GM12891 (cell line): Measurements from ENCODE around the gene RWDD1.

Experiments
- PAX5 ChIP-seq: IDR thresholded peaks from 2 replicates; pipeline ENCODE4 v1.6.1; 2011; ENCODE audit warnings: low read length, moderate library complexity, mild to moderate bottlenecking; ENCODE audit not compliant: insufficient read depth, severe bottlenecking
- POLR2A ChIP-seq: IDR thresholded peaks from 2 replicates; pipeline ENCODE4 v1.6.1; 2011; ENCODE audit warnings: low read depth, low read length, control low read depth
- POLR2AphosphoS5 ChIP-seq: IDR thresholded peaks from 2 replicates; pipeline ENCODE4 v1.6.1; 2011; ENCODE audit warnings: low read depth, low read length, control low read depth
- POU2F2 ChIP-seq: IDR thresholded peaks from 2 replicates; pipeline ENCODE4 v1.6.1; 2011; ENCODE audit warnings: low read depth, mild to moderate bottlenecking, control low read depth, low read length, moderate library complexity
- SPI1 ChIP-seq: IDR thresholded peaks from 2 replicates; pipeline ENCODE4 v1.6.1; 2011; ENCODE audit warnings: low read depth, low read length, control low read depth
- TAF1 ChIP-seq: IDR thresholded peaks from 2 replicates; pipeline ENCODE4 v1.6.1; 2011; ENCODE audit warnings: low read depth, low read length, control low read depth

GRCh38 chr6:116557893-116558292 lies 13.4 kb upstream of the RWDD1 start:
- TF ChIP-seq POLR2AphosphoS5: no peak
- TF ChIP-seq POLR2A: no peak
- no peak for TF ChIP-seq SPI1
- TF ChIP-seq TAF1: no peak
- TF ChIP-seq POU2F2: no peak
- TF ChIP-seq PAX5: no peak
